HuH-7 (cell line): ENCODE data around the gene SPPL3.
A peak's percentile ranks its signal among the peaks of the same experiment; 100 is the strongest.
"Not testable (repeated sequence)": the region's sequence is repeated elsewhere in the genome, so short reads cannot be mapped to it uniquely, and the experiment has no call there.

Experiments used
- DNase-seq: peaks from one replicate; pipeline ENCODE4 v3.0.0; 2011; ENCODE audit warnings: low spot score

SPPL3 gene

GRCh38 chr12:120920178-120920577, 16.0 kb upstream of the SPPL3 start:
- DNase-seq = no peak

DNA sequence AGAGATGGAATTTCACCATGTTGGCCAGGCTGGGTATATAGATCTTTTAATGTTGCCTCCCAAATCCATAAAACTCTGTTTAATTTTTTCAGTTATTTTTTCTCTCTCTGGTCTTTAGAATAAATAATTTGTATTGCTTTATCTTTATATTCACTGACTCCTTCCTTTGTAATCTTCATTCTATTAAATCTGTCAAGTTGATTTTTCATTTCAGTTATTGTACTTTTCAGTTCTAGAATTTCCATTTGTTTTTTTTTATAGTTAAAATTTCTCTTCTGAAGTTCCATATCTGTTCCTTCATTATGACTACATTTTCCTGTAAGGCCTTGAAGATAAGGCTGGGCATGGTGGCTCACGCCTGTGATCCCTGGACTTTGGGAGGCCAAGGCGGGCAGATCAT, 13.6 kb upstream of the SPPL3 start:
- DNase-seq = no peak

DNA sequence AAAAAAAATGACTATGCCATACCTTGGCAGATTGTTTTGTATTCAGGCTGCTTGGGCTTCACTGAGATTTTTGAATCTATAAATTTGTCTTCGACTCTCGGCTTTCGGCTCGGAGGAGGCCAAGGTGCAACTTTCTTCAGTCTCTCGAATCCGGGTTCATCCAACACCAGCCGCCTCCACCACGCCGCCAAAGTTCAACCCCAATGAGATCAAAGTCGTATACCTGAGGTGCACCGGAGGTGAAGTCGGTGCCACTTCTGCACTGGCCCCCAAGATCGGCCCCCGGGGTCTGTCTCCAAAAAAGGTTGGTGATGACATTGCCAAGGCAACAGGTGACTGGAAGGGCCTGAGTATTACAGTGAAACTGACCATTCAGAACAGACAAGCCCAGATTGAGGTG, 12.4 kb upstream of the SPPL3 start:
- no peak for DNase-seq

GRCh38 chr12:120914794-120915193, 10.6 kb upstream of the SPPL3 start:
- no peak for DNase-seq

DNA sequence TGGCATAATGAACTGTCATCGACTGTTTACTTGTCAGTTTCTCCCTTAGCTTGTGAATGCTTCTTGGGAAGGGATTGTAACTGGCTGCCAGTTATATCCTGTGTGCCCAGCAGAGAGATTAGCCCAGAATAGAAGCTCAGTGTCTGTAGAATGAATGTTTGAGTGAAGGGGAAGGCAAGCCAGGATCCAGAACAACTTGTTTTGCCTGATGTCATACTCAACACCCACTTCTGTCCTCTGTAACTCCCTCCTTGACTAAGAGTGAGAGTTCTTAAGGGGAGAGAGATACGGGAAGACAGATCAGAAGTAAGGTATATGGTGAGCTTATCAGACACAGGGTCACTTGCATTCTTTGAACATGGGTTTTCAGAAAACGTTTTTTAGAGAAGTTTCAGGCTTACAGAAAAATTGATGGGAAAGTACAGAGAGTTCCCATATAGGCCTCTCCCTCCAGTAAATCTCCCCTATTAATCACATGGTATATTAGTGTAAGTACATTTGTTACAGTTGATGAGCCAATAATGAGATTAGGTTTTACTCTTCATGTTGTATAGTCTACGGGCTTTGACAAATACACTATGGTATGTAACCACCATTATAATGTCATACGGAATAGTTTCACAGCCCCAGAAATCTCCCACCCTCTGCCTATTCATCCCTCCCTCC, 5.6 kb upstream of the SPPL3 start:
- DNase-seq = no peak

DNA sequence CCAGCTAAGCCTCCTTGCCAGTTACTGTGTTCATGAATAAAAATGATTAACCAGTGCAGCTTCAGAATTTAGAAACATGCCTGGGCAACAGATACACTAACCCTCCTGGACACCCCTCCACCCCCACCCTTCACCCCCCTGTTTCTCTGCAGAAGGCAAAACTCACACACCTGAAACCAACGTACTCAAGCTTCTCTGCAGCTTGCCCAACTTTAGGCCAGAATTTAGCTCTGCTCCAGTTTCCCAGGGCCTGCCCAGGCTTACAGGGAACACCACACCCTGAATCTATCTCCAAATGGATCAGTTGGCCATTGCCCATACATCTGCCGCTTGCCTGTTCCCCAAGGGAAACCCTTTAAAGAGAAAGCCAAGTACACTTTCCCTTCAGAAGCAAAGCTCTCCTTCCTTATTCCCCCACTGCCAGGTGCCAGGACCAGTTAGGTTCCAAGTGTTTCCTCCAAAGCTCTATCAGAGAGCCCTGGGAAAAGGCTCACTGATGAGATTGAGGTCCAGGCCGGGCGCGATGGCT, 1.8 kb upstream of the SPPL3 start:
- no peak for DNase-seq

GRCh38 chr12:120903412-120904196, 554 bp downstream of the SPPL3 start:
- peak; percentile 27 for DNase-seq

- no peak for DNase-seq
Observed at GRCh38 chr12:120902846-120903411, 1.2 kb downstream of the SPPL3 start.

GRCh38 chr12:120901818-120902217, 2.3 kb downstream of the SPPL3 start:
- no peak for DNase-seq

- not testable (repeated sequence) for DNase-seq
Observed at GRCh38 chr12:120901101-120901500, 3.1 kb downstream of the SPPL3 start.

DNA sequence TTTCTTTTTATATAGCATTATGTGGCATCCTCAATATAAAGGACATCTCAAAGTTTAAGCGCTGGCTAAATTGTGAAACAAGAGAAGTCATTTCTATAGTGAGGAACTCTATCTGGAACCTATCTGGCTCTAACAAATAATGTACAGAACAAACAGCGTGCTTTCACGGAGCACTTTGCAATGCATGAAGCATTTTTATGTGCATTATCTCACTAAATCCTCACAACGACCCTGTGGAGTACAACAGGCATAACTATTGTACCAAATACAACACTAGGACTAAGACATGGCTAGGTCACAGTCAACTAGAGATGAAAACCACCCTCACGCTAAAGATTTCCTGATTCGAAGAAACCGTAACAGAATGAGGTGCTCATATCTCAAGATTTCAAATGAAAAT, 8.6 kb downstream of the SPPL3 start:
- DNase-seq = no peak

- no peak for DNase-seq
Observed at GRCh38 chr12:120892265-120892664, 11.9 kb downstream of the SPPL3 start.

- DNase-seq = no peak
Observed at GRCh38 chr12:120890963-120891362, 13.2 kb downstream of the SPPL3 start.

DNA sequence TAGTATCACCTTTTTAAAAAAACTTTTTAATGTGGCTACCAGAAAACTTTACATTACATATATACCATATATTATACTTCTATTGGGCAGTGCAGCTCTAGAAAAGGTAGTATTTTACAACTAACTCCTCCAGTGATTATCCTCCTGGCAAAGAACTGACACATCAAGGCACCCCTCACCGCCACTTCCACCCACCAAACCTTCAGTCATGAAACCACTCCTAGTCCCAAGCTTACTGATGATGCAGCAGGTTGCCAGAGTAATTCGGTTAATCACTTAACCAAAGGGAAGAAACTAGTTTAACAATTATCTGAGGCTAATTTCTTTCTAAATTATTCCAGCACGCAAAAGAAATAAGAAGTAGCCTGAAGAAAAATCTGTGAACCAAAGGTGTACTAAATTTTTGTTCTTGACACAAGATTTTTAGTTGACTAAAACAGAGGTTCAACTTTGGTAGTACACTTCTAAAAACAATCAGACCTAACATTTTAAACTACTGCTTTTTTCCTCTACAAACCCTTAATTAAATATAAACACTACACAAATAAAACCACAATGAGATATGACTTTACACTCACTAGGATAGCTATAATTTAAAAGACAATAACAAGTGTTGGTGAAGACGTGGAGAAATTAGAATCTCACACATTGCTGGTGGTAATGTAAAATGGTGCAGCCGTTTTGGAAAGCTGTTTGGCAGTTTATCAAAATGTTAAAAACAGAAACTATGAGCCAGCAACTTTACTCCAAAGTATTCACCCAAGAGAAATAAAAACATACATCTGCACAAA, 16.7 kb downstream of the SPPL3 start:
- DNase-seq = no peak

DNA sequence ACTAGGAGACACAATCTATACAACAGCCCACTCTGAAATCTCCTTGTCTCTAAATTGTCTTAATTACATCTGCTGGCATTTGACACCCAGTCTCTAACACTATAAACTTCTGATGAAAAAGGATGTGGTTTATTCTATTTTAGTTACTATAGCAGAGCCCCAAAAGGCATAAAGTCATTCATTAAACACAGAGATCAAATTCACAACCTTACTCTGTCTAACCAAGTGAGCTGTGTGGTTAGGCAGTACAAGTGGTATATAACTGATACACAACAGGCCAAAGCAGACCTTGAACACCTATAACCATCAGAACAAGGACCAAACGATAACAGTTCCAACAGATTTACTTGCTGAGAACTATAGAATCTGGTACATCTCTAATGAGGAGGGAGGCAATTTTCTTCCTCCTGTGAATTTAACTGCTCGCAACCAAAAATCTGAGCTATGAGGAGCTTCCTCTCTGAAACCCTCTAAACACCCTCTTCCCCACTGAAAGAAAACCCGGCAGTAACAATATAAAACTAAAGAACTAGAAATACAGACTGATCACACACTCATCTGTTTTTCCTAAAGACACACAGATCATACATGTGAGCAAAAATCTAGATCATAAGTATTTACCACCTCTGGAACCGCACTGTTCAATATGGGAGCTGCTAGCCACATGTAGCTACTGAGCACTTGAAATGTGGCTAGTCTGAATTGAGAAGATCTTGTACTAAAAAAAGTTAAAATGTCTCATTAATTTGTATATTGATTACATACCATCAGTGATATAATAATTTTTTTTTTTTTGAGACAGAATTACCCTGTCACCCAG, 17.7 kb downstream of the SPPL3 start:
- DNase-seq = no peak

DNA sequence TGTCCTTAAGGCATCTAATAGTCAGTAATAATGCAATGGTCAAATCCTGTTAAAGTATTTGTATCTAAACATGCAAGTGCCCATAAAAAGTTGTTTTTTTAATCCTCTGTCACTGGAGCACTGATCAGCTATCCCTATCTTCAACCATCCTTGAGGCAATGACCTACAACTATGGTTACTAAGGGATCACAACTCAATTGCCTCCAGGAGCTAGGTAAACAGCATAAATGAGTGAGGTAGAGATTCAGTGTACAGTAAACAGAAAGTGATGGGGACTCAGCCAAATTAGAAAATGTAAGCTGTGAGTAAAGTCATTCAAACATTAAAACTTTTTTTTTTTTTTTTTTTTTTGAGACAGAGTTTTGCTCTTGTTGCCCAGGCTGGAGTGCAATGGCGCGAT, 18.6 kb downstream of the SPPL3 start:
- DNase-seq = no peak

GRCh38 chr12:120884644-120885043, 19.5 kb downstream of the SPPL3 start:
- DNase-seq = no peak

DNA sequence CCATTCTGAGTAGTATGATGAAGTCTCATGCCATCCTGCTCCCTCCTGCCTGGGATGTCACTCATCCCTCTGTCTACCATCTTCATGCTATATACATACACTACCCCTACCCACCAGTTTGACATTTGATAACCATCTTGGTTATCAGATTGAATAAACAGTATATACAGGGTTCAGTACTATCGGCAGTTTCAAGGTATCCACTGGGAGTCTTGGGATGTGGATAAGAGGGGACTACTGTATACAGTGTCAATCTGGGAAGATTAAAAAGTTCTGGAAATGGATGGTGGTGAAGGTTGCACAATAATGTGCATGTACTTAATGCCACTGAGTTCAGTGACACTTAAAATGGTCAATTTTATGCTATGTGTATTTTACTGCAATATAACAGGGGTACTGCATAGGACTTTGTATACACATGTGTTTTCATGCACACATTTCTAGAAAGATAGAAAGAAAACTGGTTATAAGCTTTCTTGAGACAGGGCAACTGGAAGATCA, 22.1 kb downstream of the SPPL3 start:
- DNase-seq = no peak

DNA sequence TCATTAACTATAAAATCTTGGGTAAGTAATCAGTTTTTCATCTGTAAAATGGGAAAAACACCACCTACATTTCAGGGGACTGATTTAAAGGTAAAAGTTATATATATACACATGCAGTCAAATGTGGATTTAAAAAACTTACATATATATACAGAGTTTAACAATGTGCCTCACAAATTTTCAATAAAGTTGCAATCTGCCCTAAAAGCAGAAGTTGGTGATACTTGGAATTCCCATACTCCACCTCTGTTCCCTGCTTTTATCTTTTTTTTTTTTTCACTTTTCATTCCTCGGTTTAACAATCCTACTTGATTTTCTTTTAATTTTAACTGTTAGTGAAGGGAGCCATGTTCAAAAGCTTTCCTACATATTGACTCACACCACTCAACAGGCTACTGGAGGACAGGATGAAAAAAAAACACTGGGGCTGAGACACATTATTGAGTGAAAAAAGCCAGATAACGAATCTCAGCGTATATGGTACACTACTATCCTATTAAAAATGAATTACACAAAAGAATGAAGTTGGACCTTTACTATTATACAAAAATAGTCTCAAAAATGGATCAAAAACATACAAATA, 24.3 kb downstream of the SPPL3 start:
- no peak for DNase-seq

DNA sequence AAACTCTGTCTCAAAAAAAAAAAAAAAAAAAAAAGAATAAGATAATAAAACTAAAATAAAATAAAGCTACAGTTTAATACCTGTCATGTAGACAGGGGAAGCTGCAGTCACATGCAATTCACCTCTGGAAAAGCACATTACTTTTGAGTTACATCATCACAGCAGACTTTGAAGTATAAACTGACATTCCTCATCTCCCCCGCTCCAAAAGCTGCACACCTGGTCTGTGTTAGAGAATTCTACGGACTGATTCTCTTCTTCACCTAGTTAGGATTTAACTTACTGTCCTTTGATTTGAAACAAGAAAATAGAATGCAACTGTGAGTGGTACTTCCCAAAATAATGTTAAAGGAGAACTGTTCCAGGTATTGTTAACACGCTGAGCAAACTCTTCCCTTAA, 25.1 kb downstream of the SPPL3 start:
- no peak for DNase-seq
